Stimulated activated CD4-positive, alpha-beta T cell treated with anti-CD3 and anti-CD28 coated beads, Interleukin-2, amount 100 ng/mL, for 24 hours (primary cell): Measurements from ENCODE around the gene PSMB3.
"Not testable (repeated sequence)": the region's sequence is repeated elsewhere in the genome, so short reads cannot be mapped to it uniquely, and the experiment has no call there.

Experiments used
- DNase-seq, 2 donors: peaks; one replicate each; pipeline ENCODE4 v3.0.0-alpha.2; 2020

Gene PSMB3

GRCh38 chr17:38716368-38717005 is 36.1 kb upstream of the PSMB3 start:
- no peak for DNase-seq

GRCh38 chr17:38717139-38717745 is 35.3 kb upstream of the PSMB3 start:
- no peak for DNase-seq

- DNase-seq: no peak
Observed at GRCh38 chr17:38719289-38719942, 33.1 kb upstream of the PSMB3 start.

GRCh38 chr17:38719943-38720641 is 32.4 kb upstream of the PSMB3 start:
- DNase-seq: no peak

- no peak for DNase-seq
Observed at GRCh38 chr17:38720941-38721340, 31.6 kb upstream of the PSMB3 start.

- no peak for DNase-seq
Observed at GRCh38 chr17:38721802-38722201, 30.7 kb upstream of the PSMB3 start.

GRCh38 chr17:38724337-38724988 is 28.1 kb upstream of the PSMB3 start:
- no peak for DNase-seq

- no peak for DNase-seq
Observed at GRCh38 chr17:38725066-38725465, 27.5 kb upstream of the PSMB3 start.

- DNase-seq: not testable (repeated sequence)
Observed at GRCh38 chr17:38726145-38726544, 26.4 kb upstream of the PSMB3 start.

GRCh38 chr17:38727736-38728135 is 24.8 kb upstream of the PSMB3 start:
- DNase-seq: peak; percentile 78 to 79

GRCh38 chr17:38728290-38728831 is 24.2 kb upstream of the PSMB3 start:
- DNase-seq: peak; percentile 49 to 60

- no peak for DNase-seq
Observed at GRCh38 chr17:38729368-38729885, 23.1 kb upstream of the PSMB3 start.

- peak; percentile 82 to 90 for DNase-seq
Observed at GRCh38 chr17:38729886-38730525, 22.5 kb upstream of the PSMB3 start, which contains the start of gene CISD3. CISD3 (plus strand) TSS chr17:38730341; CDS start chr17:38730359, 18 bp downstream.

- peak in 1 of 2 donors; percentile 43 for DNase-seq
Observed at GRCh38 chr17:38730526-38731379, 21.8 kb upstream of the PSMB3 start.

GRCh38 chr17:38731526-38732294 is 20.8 kb upstream of the PSMB3 start:
- DNase-seq: no peak

GRCh38 chr17:38732376-38733281 is 19.9 kb upstream of the PSMB3 start:
- DNase-seq: no peak

GRCh38 chr17:38733282-38733981 is 19.1 kb upstream of the PSMB3 start:
- DNase-seq: no peak
